Transverse colon (tissue), 3 donors: ENCODE results near the gene ATF7IP2.

Experiments
- CTCF ChIP-seq, 5 experiments: fragments of 200-600 bp in 3 of 5; fragments of 450-650 bp in 2 of 5; sonication (generic) in 3 of 5; IDR thresholded peaks; 1 replicate in 2 of 5; 2 replicates in 3 of 5; pipeline ENCODE4 v1.5.1; 2016 to 2017; ENCODE audit warnings: antibody characterized with exemption in 5 of 5, inconsistent platforms in 3 of 5, mild to moderate bottlenecking in 2 of 5, moderate library complexity in 1 of 5
- EP300 ChIP-seq: sonication (generic); formaldehyde crosslinking; IDR thresholded peaks from one replicate; pipeline ENCODE4 v1.6.1; 2017; ENCODE audit warnings: antibody characterized with exemption, low read depth
- POLR2A ChIP-seq: fragments of 450-650 bp; IDR thresholded peaks from one replicate; pipeline ENCODE4 v1.6.1; 2016; ENCODE audit warnings: antibody characterized with exemption, mild to moderate bottlenecking, moderate library complexity

- no peak for TF ChIP-seq POLR2A
- TF ChIP-seq CTCF (IDR thresholded peaks at IDR 0.05), result no peak
- TF ChIP-seq EP300, result no peak
These were observed 61.4 kb downstream of the ATF7IP2 start for GRCh38 chr16:10447289-10447688.
